ENCODE data around the gene STAMBPL1.

DNA sequence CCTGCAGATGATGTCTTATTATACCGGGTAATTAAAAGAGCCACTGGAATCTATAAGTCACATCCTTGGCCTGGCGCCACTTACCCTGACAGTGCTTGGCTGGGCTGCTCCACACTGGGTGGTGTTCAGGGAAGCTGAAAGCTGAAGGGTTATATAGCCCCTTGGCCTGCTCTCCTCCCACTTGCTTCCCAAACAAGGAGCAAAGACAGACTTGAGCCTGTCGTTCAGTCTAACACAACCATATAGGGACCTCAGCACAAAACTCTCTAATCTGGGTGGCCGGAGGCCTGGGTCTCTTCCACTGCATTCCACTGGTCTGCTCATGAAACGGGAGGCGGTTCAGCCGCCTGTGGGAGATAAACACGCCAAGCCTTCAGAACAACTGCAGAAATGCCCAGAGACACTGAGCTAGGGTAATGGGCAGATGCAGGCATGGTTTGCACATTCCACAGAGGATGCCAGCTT is 72.6 kb downstream of the STAMBPL1 start, which contains the start of gene ACTA2:
- TF ChIP-seq YY1 (IDR thresholded peaks at IDR 0.05; ENCODE audit: insufficient read depth, insufficient read length) (no peak), ZNF274 (IDR thresholded peaks at IDR 0.05; ENCODE audit: low read depth, low read length) (no peak)

Data from NT2/D1 (cell line).